GM13976 (cell line): ENCODE data around the gene ANKRD65.
"Not testable (repeated sequence)": the region's sequence is repeated elsewhere in the genome, so short reads cannot be mapped to it uniquely, and the experiment has no call there.

ENCODE experiments used
- DNase-seq: peaks from one replicate; pipeline ENCODE4 v3.0.0; 2012; ENCODE audit warnings: low spot score
- in situ Hi-C: fragments of 300-500 bp; cut with MboI; formaldehyde crosslinking; loops from one replicate; pipeline ENCODE4 v1.12.0; 2022; ENCODE audit warnings: low sequenced_read_pairs, mixed read lengths, inconsistent platforms; ENCODE audit not compliant: unreplicated experiment
- TF ChIP-seq, protein P1 (sequence below): IDR thresholded peaks from 2 replicates; pipeline ENCODE4 v1.5.1; 2012; ENCODE audit warnings: borderline replicate concordance, mild to moderate bottlenecking; ENCODE audit not compliant: insufficient read depth; ENCODE audit errors: extremely low read depth, missing control alignments, control extremely low read depth

Gene ANKRD65

DNA sequence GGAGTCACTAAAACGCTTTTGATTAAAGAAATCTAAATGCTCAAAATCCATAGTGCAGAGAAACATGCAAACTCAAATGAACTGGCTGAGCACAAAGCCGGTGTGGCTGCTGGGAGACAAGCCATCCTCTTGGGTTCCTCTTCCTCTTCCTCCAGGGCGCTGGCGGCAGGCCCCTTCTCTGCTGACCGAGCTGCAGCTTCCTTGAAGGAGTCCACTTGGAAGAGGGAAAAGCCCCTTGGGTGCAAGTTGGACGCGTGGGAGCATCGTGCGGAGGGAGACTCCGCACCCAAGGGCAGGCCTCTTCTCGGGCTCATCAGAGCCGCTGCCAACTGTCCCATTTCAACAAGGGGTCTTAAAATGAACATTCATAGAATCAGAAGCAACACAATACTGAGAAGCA, 29.9 kb downstream of the ANKRD65 start:
- TF ChIP-seq, protein P1, sequence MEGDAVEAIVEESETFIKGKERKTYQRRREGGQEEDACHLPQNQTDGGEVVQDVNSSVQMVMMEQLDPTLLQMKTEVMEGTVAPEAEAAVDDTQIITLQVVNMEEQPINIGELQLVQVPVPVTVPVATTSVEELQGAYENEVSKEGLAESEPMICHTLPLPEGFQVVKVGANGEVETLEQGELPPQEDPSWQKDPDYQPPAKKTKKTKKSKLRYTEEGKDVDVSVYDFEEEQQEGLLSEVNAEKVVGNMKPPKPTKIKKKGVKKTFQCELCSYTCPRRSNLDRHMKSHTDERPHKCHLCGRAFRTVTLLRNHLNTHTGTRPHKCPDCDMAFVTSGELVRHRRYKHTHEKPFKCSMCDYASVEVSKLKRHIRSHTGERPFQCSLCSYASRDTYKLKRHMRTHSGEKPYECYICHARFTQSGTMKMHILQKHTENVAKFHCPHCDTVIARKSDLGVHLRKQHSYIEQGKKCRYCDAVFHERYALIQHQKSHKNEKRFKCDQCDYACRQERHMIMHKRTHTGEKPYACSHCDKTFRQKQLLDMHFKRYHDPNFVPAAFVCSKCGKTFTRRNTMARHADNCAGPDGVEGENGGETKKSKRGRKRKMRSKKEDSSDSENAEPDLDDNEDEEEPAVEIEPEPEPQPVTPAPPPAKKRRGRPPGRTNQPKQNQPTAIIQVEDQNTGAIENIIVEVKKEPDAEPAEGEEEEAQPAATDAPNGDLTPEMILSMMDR: no peak
- in situ Hi-C loops: no loop called here
- DNase-seq: no peak

DNA sequence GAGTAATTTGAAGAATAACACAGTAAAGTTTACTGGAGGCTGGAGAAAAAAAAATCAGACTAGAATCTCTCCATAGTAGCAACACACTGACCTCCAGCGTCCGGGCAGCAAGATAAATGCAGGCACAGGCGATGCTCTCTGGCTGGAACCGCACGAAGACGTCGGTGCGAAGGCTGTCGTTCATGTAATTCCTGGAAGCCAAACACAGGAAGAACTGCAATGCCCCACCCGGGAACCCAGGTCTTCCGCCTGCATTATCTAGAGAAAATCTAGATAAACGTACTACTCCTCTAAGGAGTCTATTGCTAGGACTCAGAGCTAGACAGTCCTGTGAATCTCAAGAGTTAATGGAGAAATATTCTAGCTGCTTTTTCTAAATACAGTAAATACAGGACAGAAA, 30.4 kb downstream of the ANKRD65 start:
- DNase-seq: no peak
- in situ Hi-C loops: no loop called here
- TF ChIP-seq, protein P1: no peak

- in situ Hi-C loops: no loop called here
- TF ChIP-seq, protein P1: no peak
- DNase-seq: no peak
Observed at GRCh38 chr1:1388078-1388472, 33.0 kb downstream of the ANKRD65 start.

- in situ Hi-C loops: no loop called here
- TF ChIP-seq, protein P1: no peak
- DNase-seq: no peak
Observed at GRCh38 chr1:1387098-1388077, 33.7 kb downstream of the ANKRD65 start.

DNA sequence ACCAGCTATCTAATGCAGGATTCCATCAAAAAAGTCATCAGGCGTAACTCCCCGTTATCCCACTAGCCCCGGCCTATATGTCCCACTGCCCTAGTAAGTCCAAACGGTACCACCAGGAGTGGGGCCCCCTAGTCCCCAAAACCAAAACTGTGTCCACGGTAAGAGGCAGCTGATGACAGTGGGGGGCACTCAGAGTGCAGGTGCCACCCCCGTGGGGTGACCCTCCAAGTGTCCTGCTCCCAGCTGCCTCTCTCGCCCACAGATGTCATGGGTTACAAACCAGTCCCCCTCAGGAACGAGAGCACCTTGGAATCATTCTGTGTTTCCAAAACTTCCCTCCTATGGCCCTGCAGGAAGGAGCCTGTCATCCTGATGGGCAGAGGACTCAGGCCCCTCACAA, 35.1 kb downstream of the ANKRD65 start:
- DNase-seq: no peak
- TF ChIP-seq, protein P1: no peak
- in situ Hi-C loops: no loop called here

GRCh38 chr1:1385339-1385738, 35.7 kb downstream of the ANKRD65 start:
- DNase-seq, in situ Hi-C loops: not testable (repeated sequence)

DNA sequence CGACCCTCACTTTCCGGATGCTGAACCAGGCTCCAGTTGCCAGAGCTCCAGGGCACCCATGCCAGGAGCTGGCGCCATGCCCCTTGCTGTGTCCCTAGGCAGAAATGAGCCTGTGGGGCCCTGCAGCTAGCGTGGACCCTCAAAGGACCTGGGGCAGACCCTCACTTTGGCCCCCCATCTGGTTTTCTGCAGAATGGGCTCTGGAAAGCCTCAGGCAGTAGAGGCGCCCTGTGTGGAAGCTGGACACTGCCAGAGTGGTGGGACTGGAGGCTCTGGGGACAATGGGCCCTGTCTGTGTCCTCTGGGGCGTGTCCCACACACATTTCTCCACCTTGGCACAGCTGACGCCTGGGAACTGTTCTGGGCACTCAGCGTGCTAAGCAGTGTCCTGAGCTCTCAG, 39.8 kb downstream of the ANKRD65 start:
- in situ Hi-C loops: no loop called here
- TF ChIP-seq, protein P1: no peak
- no peak for DNase-seq
